GM19023 (cell line): ENCODE measurements around the gene EFNB3.

Experiments used
- ATAC-seq: cut with Tn5 transposase; IDR thresholded peaks from one replicate; pipeline ENCODE4 v1.9.1; 2021; ENCODE audit warnings: mild to moderate bottlenecking, moderate library complexity; ENCODE audit not compliant: unreplicated experiment

EFNB3 gene

GRCh38 chr17:7704601-7705268 lies at the start of gene EFNB3:
Gene EFNB3, plus strand, starts transcription at chr17:7705202. Its CDS starts 397 bp downstream, at chr17:7705599.
- ATAC-seq = no peak

GRCh38 chr17:7655541-7655840 lies 49.5 kb upstream of the EFNB3 start:
- ATAC-seq = no peak

GRCh38 chr17:7656958-7657609 lies 47.9 kb upstream of the EFNB3 start:
- ATAC-seq = no peak

GRCh38 chr17:7667656-7668406 lies 37.2 kb upstream of the EFNB3 start:
- no peak for ATAC-seq

GRCh38 chr17:7668482-7668881 lies 36.5 kb upstream of the EFNB3 start:
- no peak for ATAC-seq

- ATAC-seq = no peak
These were observed 31.8 kb upstream of the EFNB3 start for GRCh38 chr17:7673239-7673638.

- ATAC-seq = no peak
These were observed 30.1 kb upstream of the EFNB3 start for GRCh38 chr17:7674934-7675333.

GRCh38 chr17:7676533-7676932 lies 28.5 kb upstream of the EFNB3 start:
- no peak for ATAC-seq

- no peak for ATAC-seq
These were observed 27.5 kb upstream of the EFNB3 start for GRCh38 chr17:7677388-7678067.

GRCh38 chr17:7684851-7685532 lies 20.0 kb upstream of the EFNB3 start:
- no peak for ATAC-seq

GRCh38 chr17:7685533-7686221 lies 19.3 kb upstream of the EFNB3 start:
- ATAC-seq = peak; percentile 39

- ATAC-seq = peak; percentile 49
These were observed 18.6 kb upstream of the EFNB3 start for GRCh38 chr17:7686222-7687071.

GRCh38 chr17:7687072-7687907 lies 17.7 kb upstream of the EFNB3 start, which contains the start of gene TP53:
Gene TP53, minus strand, starts transcription at chr17:7687490. Its CDS starts 10,896 bp downstream, at chr17:7676594.
- no peak for ATAC-seq

GRCh38 chr17:7687908-7688807 lies 16.8 kb upstream of the EFNB3 start, which contains the start of gene WRAP53:
Gene WRAP53, plus strand, starts transcription at chr17:7688477. Its CDS starts 172 bp downstream, at chr17:7688649.
- peak; percentile 73 for ATAC-seq

GRCh38 chr17:7688808-7689316 lies 16.1 kb upstream of the EFNB3 start:
- ATAC-seq = no peak

- ATAC-seq = no peak
These were observed 9.4 kb upstream of the EFNB3 start for GRCh38 chr17:7695586-7695985.
